H9 (cell line): ENCODE measurements around the gene RTN1. TPM values are rescaled to one million over a fixed set of nuclear protein-coding genes. Genes with fewer than 3 reads are reported as not detected.

Source experiments
- DNase-seq: peaks from one replicate; pipeline ENCODE4 v3.0.0-alpha.2; 2017
- H2AFZ ChIP-seq: one replicate; pipeline ENCODE4 v1.6.1; 2013; ENCODE audit warnings: mild to moderate bottlenecking, low read length, control low read depth, moderate library complexity
- H2AK5ac ChIP-seq: 2 replicates; pipeline ENCODE4 v1.6.1; 2013; ENCODE audit warnings: low read length, control low read depth, mixed read lengths; ENCODE audit not compliant: insufficient read length
- H2BK120ac ChIP-seq: one replicate; pipeline ENCODE4 v1.6.1; 2013; ENCODE audit warnings: low read depth, mild to moderate bottlenecking, low read length, control low read depth, inconsistent platforms; ENCODE audit not compliant: poor library complexity, severe bottlenecking
- H2BK12ac ChIP-seq: 2 replicates; pipeline ENCODE4 v1.6.1; 2013; ENCODE audit warnings: low read length, control low read depth, mixed read lengths, low read depth; ENCODE audit not compliant: insufficient read length
- H2BK15ac ChIP-seq: 2 replicates; pipeline ENCODE4 v1.6.1; 2013; ENCODE audit warnings: low read depth, low read length, control low read depth
- H2BK20ac ChIP-seq: one replicate; pipeline ENCODE4 v1.6.1; 2013; ENCODE audit warnings: low read depth, mild to moderate bottlenecking, low read length, control low read depth, inconsistent platforms; ENCODE audit not compliant: poor library complexity, severe bottlenecking
- H2BK5ac ChIP-seq: 2 replicates; pipeline ENCODE4 v1.6.1; 2013; ENCODE audit warnings: low read length, control low read depth, mixed read lengths; ENCODE audit not compliant: insufficient read length
- H3K14ac ChIP-seq: 2 replicates; pipeline ENCODE4 v1.6.1; 2013; ENCODE audit warnings: low read length, control low read depth; ENCODE audit not compliant: insufficient read depth
- H3K18ac ChIP-seq: 2 replicates; pipeline ENCODE4 v1.6.1; 2013; ENCODE audit warnings: low read depth, mild to moderate bottlenecking, mixed read lengths, low read length, control low read depth; ENCODE audit not compliant: insufficient read length
- H3K23ac ChIP-seq: 2 replicates; pipeline ENCODE4 v1.6.1; 2013; ENCODE audit warnings: low read length, control low read depth, mixed read lengths, low read depth; ENCODE audit not compliant: insufficient read length
- H3K23me2 ChIP-seq: 2 replicates; pipeline ENCODE4 v1.6.1; 2013; ENCODE audit warnings: low read depth, mild to moderate bottlenecking, mixed read lengths, low read length, control low read depth; ENCODE audit not compliant: insufficient read length, poor library complexity, severe bottlenecking
- H3K27ac ChIP-seq: 2 replicates; pipeline ENCODE4 v1.5.1; 2013; ENCODE audit warnings: low read length, control low read depth, mixed read lengths, low read depth; ENCODE audit not compliant: insufficient read length
- H3K27me3 ChIP-seq: 2 replicates; pipeline ENCODE4 v1.6.1; 2013; ENCODE audit warnings: low read length, control low read depth, inconsistent platforms; ENCODE audit not compliant: insufficient read depth
- H3K4ac ChIP-seq: 2 replicates; pipeline ENCODE4 v1.6.1; 2013; ENCODE audit warnings: low read depth, mild to moderate bottlenecking, control low read depth, inconsistent platforms, low read length, moderate library complexity
- H3K4me1 ChIP-seq: 2 replicates; pipeline ENCODE4 v1.6.1; 2013; ENCODE audit warnings: low read length, control low read depth, inconsistent platforms; ENCODE audit not compliant: insufficient read depth
- H3K4me2 ChIP-seq: 2 replicates; pipeline ENCODE4 v1.6.1; 2013; ENCODE audit warnings: low read length, control low read depth, mixed read lengths; ENCODE audit not compliant: insufficient read length, insufficient read depth
- H3K56ac ChIP-seq: 2 replicates; pipeline ENCODE4 v1.6.1; 2013; ENCODE audit warnings: low read depth, mild to moderate bottlenecking, mixed read lengths, low read length, control low read depth; ENCODE audit not compliant: insufficient read length
- H3K79me1 ChIP-seq: 2 replicates; pipeline ENCODE4 v1.6.1; 2013; ENCODE audit warnings: low read depth, mild to moderate bottlenecking, moderate library complexity, low read length, control low read depth, inconsistent platforms; ENCODE audit not compliant: insufficient read depth, poor library complexity, severe bottlenecking
- H3K79me2 ChIP-seq: 2 replicates; pipeline ENCODE4 v1.6.1; 2013; ENCODE audit warnings: low read length, control low read depth, inconsistent platforms; ENCODE audit not compliant: insufficient read depth
- H3K9ac ChIP-seq: 2 replicates; pipeline ENCODE4 v1.6.1; 2013; ENCODE audit warnings: low read length, control low read depth, mixed read lengths; ENCODE audit not compliant: insufficient read length; ENCODE audit errors: extremely low read depth
- H3K9me3 ChIP-seq: one replicate; pipeline ENCODE4 v1.6.1; 2013; ENCODE audit warnings: low read depth, low read length, inconsistent platforms; ENCODE audit not compliant: control insufficient read depth
- H3T11ph ChIP-seq: one replicate; pipeline ENCODE4 v1.6.1; 2013; ENCODE audit warnings: mild to moderate bottlenecking, low read length, control low read depth, inconsistent platforms
- H4K20me1 ChIP-seq: one replicate; pipeline ENCODE4 v1.6.1; 2013; ENCODE audit not compliant: control insufficient read depth, insufficient read length, insufficient read depth
- H4K5ac ChIP-seq: 2 replicates; pipeline ENCODE4 v1.6.1; 2013; ENCODE audit warnings: low read depth, mild to moderate bottlenecking, mixed read lengths, low read length, control low read depth; ENCODE audit not compliant: insufficient read length
- H4K8ac ChIP-seq: replicated peaks from 2 replicates; pipeline ENCODE4 v1.6.1; 2013; ENCODE audit warnings: low read length, control low read depth, mixed read lengths, low read depth; ENCODE audit not compliant: insufficient read length
- H4K91ac ChIP-seq: 2 replicates; pipeline ENCODE4 v1.6.1; 2013; ENCODE audit warnings: low read depth, mild to moderate bottlenecking, moderate library complexity, mixed read lengths, low read length, control low read depth; ENCODE audit not compliant: insufficient read length
- H3K27ac Mint-ChIP-seq, 3 experiments: 2 replicates in 2 of 3; 3 replicates in 1 of 3; pipeline ENCODE4 v1.8.0; 2020 to 2021; ENCODE audit warnings: mixed read lengths in 3 of 3, mild to moderate bottlenecking in 1 of 3, moderate library complexity in 1 of 3
- H3K27me3 Mint-ChIP-seq: 2 replicates; pipeline ENCODE4 v1.8.0; 2021; ENCODE audit warnings: low read depth, mild to moderate bottlenecking, moderate library complexity, mixed read lengths
- H3K36me3 Mint-ChIP-seq, 3 experiments: 2 replicates in 2 of 3; 3 replicates in 1 of 3; pipeline ENCODE4 v1.8.0; 2020 to 2021; ENCODE audit warnings: low read depth in 3 of 3, mixed read lengths in 3 of 3; ENCODE audit not compliant: insufficient read depth in 1 of 3
- H3K4me1 Mint-ChIP-seq, 2 experiments: 2 replicates each; pipeline ENCODE4 v1.8.0; 2020; ENCODE audit warnings: mixed read lengths in 2 of 2
- H3K4me3 Mint-ChIP-seq, 2 experiments: 2 replicates in 1 of 2; 3 replicates in 1 of 2; pipeline ENCODE4 v1.8.0; 2020 to 2021; ENCODE audit warnings: mild to moderate bottlenecking in 2 of 2, mixed read lengths in 2 of 2, moderate library complexity in 1 of 2
- H3K9me3 Mint-ChIP-seq, 2 experiments: 2 replicates in 1 of 2; 3 replicates in 1 of 2; pipeline ENCODE4 v1.8.0; 2020; ENCODE audit warnings: mild to moderate bottlenecking in 2 of 2, mixed read lengths in 2 of 2, moderate library complexity in 1 of 2
- CTCF ChIP-seq: fragments of 200-600 bp; sonication (generic); conservative IDR thresholded peaks from 3 replicates; pipeline ENCODE4 v1.8.0; 2021; ENCODE audit warnings: antibody characterized with exemption, mild to moderate bottlenecking
- WGBS: extraction: QIAGEN DNeasy Blood & Tissue Kit; methylation state at CpG from one replicate; pipeline ENCODE4 v1.1.7; 2013; ENCODE audit warnings: missing lambda C conversion rate, low lambda C conversion rate, mixed read lengths; ENCODE audit not compliant: insufficient read length; ENCODE audit errors: extremely low coverage; 5-methylcytosine and 5-hydroxymethylcytosine counted together
- total RNA-seq: library from RNA; stranded (reverse); gene quantifications from 2 replicates; pipeline ENCODE4 v1.2.1, GENCODE V29; 2021

The RTN1 gene
- total RNA-seq, 1 experiment from 2014 or later: 1.8 TPM

DNA sequence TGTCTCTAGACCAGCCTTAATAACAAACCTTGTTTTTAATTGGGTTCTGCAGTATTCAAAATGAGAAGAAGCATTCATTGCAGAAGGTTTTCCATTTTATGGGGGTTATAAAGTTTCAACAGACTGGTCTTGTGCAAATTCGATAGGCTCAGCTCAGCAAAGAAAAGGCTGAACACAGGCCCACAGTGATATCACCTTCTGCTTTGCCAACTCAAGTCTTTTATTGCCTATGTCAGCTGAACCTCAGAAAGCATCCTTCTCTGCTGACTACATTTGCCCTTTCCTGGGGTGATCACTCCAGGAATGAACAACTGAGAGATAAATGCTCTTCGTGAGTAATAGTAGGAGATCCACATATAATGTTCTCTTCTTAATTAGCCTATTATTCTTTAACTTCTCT, 159.5 kb downstream of the RTN1 start:
- Histone ChIP-seq H3K4me1 (no peaks in the 10 kb centered on the region), H2BK20ac (no peak overlapping the region), H3K18ac (no peak overlapping the region), H2BK12ac (no peak overlapping the region), H3K27me3 (no peaks in the 10 kb centered on the region), H2BK120ac (no peak overlapping the region), H3K27ac (no peak overlapping the region), H3K9ac (no peak overlapping the region), H2AFZ (no peak overlapping the region), H3K23me2 (no peaks in the 10 kb centered on the region), H3K23ac (no peak overlapping the region), H4K8ac (no peak overlapping the region), H3T11ph (no peak overlapping the region), H2BK5ac (no peak overlapping the region), H2AK5ac (no peak overlapping the region), H3K14ac (no peak overlapping the region), H4K91ac (no peak overlapping the region), H3K9me3 (no peaks in the 10 kb centered on the region), H4K5ac (no peak overlapping the region), H2BK15ac (no peak overlapping the region), H3K79me2 (no peaks in the 10 kb centered on the region), H3K56ac (no peak overlapping the region), H4K20me1 (no peaks in the 10 kb centered on the region), H3K4me2 (no peak overlapping the region), H3K79me1 (no peaks in the 10 kb centered on the region), H3K4ac (no peak overlapping the region)
- Mint-ChIP-seq H3K27me3 (no peaks in the 10 kb centered on the region; the same call in 1 of the 2 replicates), H3K4me3 (no peak overlapping the region), H3K9me3 (no peaks in the 10 kb centered on the region), H3K36me3 (no peaks in the 10 kb centered on the region), H3K4me1 (no peaks in the 10 kb centered on the region), H3K27ac (no peak overlapping the region)
- no peak for TF ChIP-seq CTCF
- no CpG with 5 or more reads among the region's 2 CpGs for WGBS
- no peak for DNase-seq
